Measurements from ENCODE around the gene ANTXR2. TPM values are rescaled to one million over a fixed set of nuclear protein-coding genes. Genes with fewer than 3 reads are reported as not detected.

ANTXR2 gene
- total and polyA plus RNA-seq, 2 of the 8 experiments (the other 6 are each of a cell fraction or from before 2014, with no cell fraction given), result 1.1 to 7.5 TPM

GRCh38 chr4:79996851-79997250 lies 76.2 kb downstream of the ANTXR2 start:
- no peak overlapping the region for H3K4ac ChIP-seq (replicated peaks; ENCODE audit: insufficient read length, low read depth, low read length)
- H4K5ac ChIP-seq (ENCODE audit: insufficient read length, low read depth, low read length), result no peak overlapping the region
- H4K8ac ChIP-seq (ENCODE audit: extremely low read depth, insufficient read depth, low read length), result no peak overlapping the region
- H4K91ac ChIP-seq (replicated peaks; ENCODE audit: insufficient read length, low read length), result no peak overlapping the region
- no peak overlapping the region for H2BK20ac ChIP-seq (ENCODE audit: low read length)
- FAIRE-seq, result no peak
- no peak overlapping the region for H2AK5ac ChIP-seq (ENCODE audit: low read depth, low read length)
- H3K23ac ChIP-seq (ENCODE audit: insufficient read length), result no peak overlapping the region
- no peaks in the 10 kb centered on the region for H3K79me2 ChIP-seq (ENCODE audit: control insufficient read depth in 1 of 2, insufficient read depth in 2 of 2, low read length in 2 of 2)
- WGBS, 2 experiments (ENCODE audit: extremely low coverage in 1 of 2, insufficient coverage in 1 of 2, insufficient read length in 1 of 2, insufficient replicate concordance in 2 of 2, low coverage in 1 of 2, low lambda C conversion rate in 2 of 2, missing lambda C conversion rate in 1 of 2), result 96% methylated on average over 2 of the region's 2 CpGs; no CpG with 5 or more reads in 1 of the 2 experiments
- no peak overlapping the region for H2BK120ac ChIP-seq (replicated peaks; ENCODE audit: low read depth, low read length)
- H3K4me1 ChIP-seq (replicated peaks in 1 of 4; ENCODE audit: control insufficient read depth in 3 of 4, insufficient read depth in 4 of 4, low read length in 3 of 4), result no peaks in the 10 kb centered on the region
- no peak overlapping the region for H3K18ac ChIP-seq (ENCODE audit: extremely low read depth, low read length)
- no peaks in the 10 kb centered on the region for H3K36me3 ChIP-seq (ENCODE audit: control insufficient read depth in 2 of 4, insufficient read depth in 4 of 4, low read length in 3 of 4)
- no peak overlapping the region for H3K9ac ChIP-seq (replicated peaks in 1 of 4; ENCODE audit: extremely low read depth in 1 of 4, low read depth in 3 of 4, low read length in 3 of 4)
- H3K79me1 ChIP-seq (ENCODE audit: low read depth, low read length), result no peaks in the 10 kb centered on the region
- no peak overlapping the region for H3K4me3 ChIP-seq (ENCODE audit: extremely low read depth in 1 of 4, insufficient read depth in 2 of 4, low read depth in 3 of 4, low read length in 4 of 4)
- no peaks in the 10 kb centered on the region for H3K9me3 ChIP-seq (ENCODE audit: insufficient read depth in 2 of 2, low read depth in 1 of 2, low read length in 1 of 2)
- no peak overlapping the region for H3K27ac ChIP-seq (ENCODE audit: low read depth, low read length)
- DNase-seq (ENCODE audit: low read depth in 1 of 2, low spot score in 2 of 2), result no peak
- ChIA-PET POLR2A (ENCODE audit: partially characterized antibody) (no interaction called here), CTCF (ENCODE audit: partially characterized antibody) (interaction anchor here (0.8 kb wide), 1 partner anchor 1263 kb away, joined by 4 read pairs; no protein-coding TSS in a partner anchor)
- H2BK15ac ChIP-seq (ENCODE audit: low read length), result no peak overlapping the region
- no peak overlapping the region for H2BK12ac ChIP-seq (ENCODE audit: low read depth, low read length)
- no peak overlapping the region for H2AFZ ChIP-seq (ENCODE audit: low read length)
- no peak overlapping the region for H2BK5ac ChIP-seq (ENCODE audit: low read depth, low read length)
- no peaks in the 10 kb centered on the region for H3K27me3 ChIP-seq (replicated peaks in 1 of 4; ENCODE audit: control insufficient read depth in 3 of 4, extremely low read depth in 1 of 4, insufficient read depth in 3 of 4, low read length in 3 of 4)
- no peaks in the 10 kb centered on the region for H4K20me1 ChIP-seq (replicated peaks in 1 of 2; ENCODE audit: control insufficient read depth in 1 of 2, insufficient read depth in 2 of 2, low read length in 2 of 2)
- no peak overlapping the region for H3K14ac ChIP-seq (ENCODE audit: insufficient read length)
- TF ChIP-seq FOSL1 (IDR thresholded peaks at IDR 0.05; ENCODE audit: insufficient read depth, low read depth, low read length), result no peak
- no peak for TF ChIP-seq SRF (IDR thresholded peaks at IDR 0.05; ENCODE audit: low read depth, low read length)
- H3K4me2 ChIP-seq (ENCODE audit: insufficient read depth in 1 of 2, low read depth in 2 of 2, low read length in 2 of 2), result no peak overlapping the region
- H3K23me2 ChIP-seq (ENCODE audit: low read depth, low read length), result no peaks in the 10 kb centered on the region; the same call in 1 of the 2 replicates
- H3K56ac ChIP-seq (replicated peaks; ENCODE audit: insufficient read length, low read depth, low read length), result no peak overlapping the region

All from H1 (cell line).